LNCaP clone FGC (cell line): ENCODE measurements around the gene ZYX.
A peak's percentile ranks its signal among the peaks of the same experiment; 100 is the strongest.

ENCODE experiments used
- DNase-seq: peaks from one replicate; pipeline ENCODE4 v3.0.0-alpha.2; 2011; ENCODE audit warnings: low read depth
- H3K4me3 ChIP-seq: 2 replicates; pipeline ENCODE4 v1.5.1; 2011; ENCODE audit warnings: mild to moderate bottlenecking, low read depth, low read length, control low read depth
- CTCF ChIP-seq: IDR thresholded peaks from 2 replicates; pipeline ENCODE4 v1.5.1; 2012; ENCODE audit warnings: mild to moderate bottlenecking; ENCODE audit not compliant: control insufficient read depth, insufficient read depth; ENCODE audit errors: extremely low read depth

Gene ZYX

DNA sequence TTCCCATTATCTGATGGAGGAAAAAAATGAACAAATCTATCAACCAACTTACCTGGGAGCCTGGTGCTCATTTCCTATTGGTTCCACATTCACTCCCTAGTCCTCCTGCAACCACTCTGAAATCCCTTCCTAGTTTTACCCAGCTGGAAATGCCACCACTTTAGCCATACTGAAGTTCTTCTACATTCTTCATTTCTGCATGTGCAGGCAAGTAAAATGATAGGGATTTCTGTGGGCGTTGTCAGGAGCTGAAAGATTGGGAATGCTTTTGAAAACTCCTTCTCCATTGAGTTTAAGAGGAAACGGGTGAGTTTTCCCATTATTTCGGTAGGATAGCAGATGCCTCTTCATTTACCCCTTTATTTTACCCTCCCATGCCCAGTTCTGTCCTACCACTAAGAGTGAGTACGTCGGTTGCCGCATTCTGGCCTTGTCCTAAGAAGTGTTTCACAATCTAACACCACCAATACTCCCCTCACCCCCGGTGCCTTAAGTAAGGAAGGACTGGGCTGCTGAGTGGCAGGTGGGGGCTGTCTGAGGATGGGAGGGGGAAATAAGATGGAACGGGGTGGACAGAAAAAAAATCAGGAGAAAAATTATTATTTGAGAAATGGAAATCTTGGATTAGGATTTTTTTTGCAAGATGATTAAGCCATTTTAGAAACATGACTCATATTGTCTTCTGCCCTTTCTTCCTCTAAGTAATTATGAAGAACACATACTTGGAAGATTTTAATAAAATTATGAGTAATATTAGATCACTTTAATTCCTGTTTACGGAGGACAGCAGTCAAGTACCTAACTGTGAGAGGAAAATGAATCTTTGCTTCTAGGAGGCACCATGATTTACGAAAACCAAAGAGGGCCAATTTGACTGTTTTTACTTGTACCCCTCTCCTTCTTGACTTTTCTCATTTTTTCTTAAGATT lies 48.9 kb downstream of the ZYX start:
- TF ChIP-seq CTCF: no peak
- H3K4me3 ChIP-seq: no peak overlapping the region
- DNase-seq: no peak

DNA sequence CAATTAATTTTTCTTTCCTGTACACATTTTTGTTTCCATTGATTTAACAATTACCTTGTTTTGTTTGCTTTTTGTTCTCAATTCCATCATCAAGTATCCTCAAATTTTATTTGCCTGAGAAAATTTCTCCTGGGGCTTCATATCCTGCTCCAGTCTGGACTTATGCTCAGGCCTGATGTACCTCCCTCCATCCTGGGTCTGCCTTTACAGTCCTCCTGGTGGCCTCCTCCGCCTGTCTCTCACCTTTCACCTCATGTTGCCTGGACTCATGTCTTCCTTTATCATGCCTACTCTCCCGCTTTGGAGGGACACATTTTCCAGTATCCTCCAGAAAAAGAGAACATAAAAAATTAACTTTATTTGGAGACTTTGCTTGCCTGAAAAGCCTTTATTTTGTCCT lies 50.0 kb downstream of the ZYX start:
- no peak overlapping the region for H3K4me3 ChIP-seq
- no peak for TF ChIP-seq CTCF
- no peak for DNase-seq

GRCh38 chr7:143433759-143434158 lies 52.6 kb downstream of the ZYX start:
- TF ChIP-seq CTCF: no peak
- DNase-seq: no peak
- no peak overlapping the region for H3K4me3 ChIP-seq

- TF ChIP-seq CTCF: no peak
- no peak overlapping the region for H3K4me3 ChIP-seq
- DNase-seq: peak; percentile 95
Observed at GRCh38 chr7:143434660-143435059, 53.5 kb downstream of the ZYX start.

DNA sequence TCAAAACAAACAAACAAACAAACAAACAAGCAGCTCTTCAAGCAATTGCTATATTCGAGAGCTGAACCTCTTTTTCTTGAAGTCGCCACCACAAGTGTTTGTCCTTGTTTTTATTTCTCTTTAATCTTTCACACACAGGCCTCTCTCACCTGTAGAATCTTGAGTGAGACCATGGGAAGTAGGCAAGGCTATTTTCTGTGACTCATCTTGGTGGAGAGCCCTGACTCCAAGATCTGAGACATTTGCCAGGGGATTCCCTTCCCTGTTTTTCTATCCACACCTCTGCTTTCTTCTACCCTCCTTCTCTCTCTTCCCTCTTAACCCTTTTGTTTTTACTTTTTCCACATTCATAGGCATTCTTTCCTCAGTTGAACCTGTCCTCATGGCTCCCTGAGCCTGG lies 54.1 kb downstream of the ZYX start:
- H3K4me3 ChIP-seq: no peak overlapping the region
- no peak for DNase-seq
- no peak for TF ChIP-seq CTCF

- no peak overlapping the region for H3K4me3 ChIP-seq
- no peak for DNase-seq
- no peak for TF ChIP-seq CTCF
Observed at GRCh38 chr7:143436325-143436946, 55.3 kb downstream of the ZYX start.
